K562 (cell line): ENCODE data around the gene ZDHHC3. TPM values are rescaled to one million over a fixed set of nuclear protein-coding genes. Genes with fewer than 3 reads are reported as not detected.
A peak's percentile ranks its signal among the peaks of the same experiment; 100 is the strongest.

Experiments
- BRCA1 ChIP-seq, 2 experiments: fragments of 450-650 bp in 1 of 2; sonication (generic) in 1 of 2; formaldehyde crosslinking in 1 of 2; IDR thresholded peaks; 2 replicates each; pipeline versions ENCODE4 v1.5.0 to v1.6.1; 2017 to 2020; ENCODE audit warnings: mild to moderate bottlenecking in 1 of 2, missing genetic modification reagents in 1 of 2
- CBX2 ChIP-seq: fragments of 200-600 bp; sonication (generic); IDR thresholded peaks from one replicate; pipeline ENCODE4 v1.6.1; 2012; ENCODE audit warnings: mild to moderate bottlenecking, low read length, inconsistent platforms; ENCODE audit not compliant: insufficient read depth, poor library complexity, severe bottlenecking
- CREB3 ChIP-seq: fragments of 450-650 bp; conservative IDR thresholded peaks from 2 replicates; pipeline ENCODE4 v1.6.1; 2016; ENCODE audit warnings: missing genetic modification characterization, low read depth, mild to moderate bottlenecking, missing compliant biosample characterization, moderate library complexity
- KDM2B ChIP-seq: fragments of 250-450 bp; sonication (Bioruptor Pico); IDR thresholded peaks from 2 replicates; pipeline ENCODE4 v1.8.0; 2021; ENCODE audit warnings: mild to moderate bottlenecking, moderate library complexity
- MCM3 ChIP-seq: fragments of 450-650 bp; IDR thresholded peaks from 2 replicates; pipeline ENCODE4 v1.6.1; 2016
- NR4A1 ChIP-seq, 2 experiments: fragments of 250-450 bp in 1 of 2; fragments of 450-650 bp in 1 of 2; sonication (Bioruptor Pico) in 1 of 2; IDR thresholded peaks; 2 replicates each; pipeline versions ENCODE4 v1.4.0 to v1.6.1; 2016 to 2020; ENCODE audit warnings: mild to moderate bottlenecking in 2 of 2, missing compliant biosample characterization in 1 of 2, missing genetic modification characterization in 1 of 2, moderate library complexity in 1 of 2
- POLR2AphosphoS5 ChIP-seq: IDR thresholded peaks from 2 replicates; pipeline ENCODE4 v1.6.1; 2011; ENCODE audit warnings: mild to moderate bottlenecking, low read depth, low read length, moderate library complexity; ENCODE audit not compliant: control insufficient read depth, insufficient read depth
- STAT5A ChIP-seq: IDR thresholded peaks from 2 replicates; pipeline ENCODE4 v1.6.1; 2012; ENCODE audit warnings: low read length, inconsistent platforms, borderline replicate concordance
- TAL1 ChIP-seq: fragments of 450-650 bp; IDR thresholded peaks from 2 replicates; pipeline ENCODE4 v1.6.1; 2016; ENCODE audit warnings: mild to moderate bottlenecking
- TCF3 ChIP-seq: sonication (generic); formaldehyde crosslinking; IDR thresholded peaks from 2 replicates; pipeline ENCODE4 v1.4.0; 2020; ENCODE audit warnings: mild to moderate bottlenecking, missing genetic modification reagents
- TEAD4 ChIP-seq, 2 experiments: sonication (generic) in 1 of 2; formaldehyde crosslinking in 1 of 2; IDR thresholded peaks; 2 replicates each; pipeline versions ENCODE4 v1.6.1 to v1.8.0; 2012 to 2022; ENCODE audit warnings: borderline replicate concordance in 1 of 2, inconsistent platforms in 1 of 2, low read length in 1 of 2, mild to moderate bottlenecking in 1 of 2, missing genetic modification reagents in 1 of 2
- TRIM24 ChIP-seq, 2 experiments: fragments of 450-650 bp; IDR thresholded peaks; 2 replicates each; pipeline ENCODE4 v1.6.1; 2016
- ZFP36 ChIP-seq: fragments of 150-350 bp; IDR thresholded peaks from 2 replicates; pipeline ENCODE4 v1.6.1; 2018; ENCODE audit warnings: low read length, low read depth; ENCODE audit not compliant: partially characterized antibody
- ZNF184 ChIP-seq: sonication (generic); formaldehyde crosslinking; IDR thresholded peaks from 2 replicates; pipeline ENCODE4 v1.5.0; 2020; ENCODE audit warnings: missing genetic modification reagents
- ZNF76 ChIP-seq: fragments of 250-450 bp; sonication (Bioruptor Pico); IDR thresholded peaks from 2 replicates; pipeline ENCODE4 v1.4.0; 2020; ENCODE audit warnings: mild to moderate bottlenecking, moderate library complexity, borderline replicate concordance
- polyA plus RNA-seq, 8 experiments: library from polyadenylated mRNA; depleted of rRNA in 4 of 8; stranded (reverse) in 5 of 8; unstranded in 3 of 8; fragments of >200 nt; fragmentation: Nextera tagmentation in 2 of 8; fragmentation: Illumina TruSeq in 1 of 8; extraction: Ambion mirVana in 2 of 8; extraction: Trizol in 1 of 8; gene quantifications; 2 replicates each; pipeline versions ENCODE4 v1.2.1 to v1.2.3, GENCODE V29; 2011 to 2014; ENCODE audit warnings: inconsistent platforms in 1 of 8, missing spikeins in 1 of 8
- total RNA-seq, 7 experiments: library from RNA; depleted of rRNA in 6 of 7; stranded (reverse); fragments of >200 nt in 6 of 7; fragmentation: Illumina TruSeq in 2 of 7; extraction: Trizol in 2 of 7; gene quantifications; 2 replicates each; pipeline versions ENCODE4 v1.2.1 to v1.2.3, GENCODE V29; 2011 to 2021; ENCODE audit warnings: low replicate concordance in 1 of 7

Gene ZDHHC3
- total and polyA plus RNA-seq, 9 of the 15 experiments (the other 6 are each of a cell fraction or from before 2014, with no cell fraction given): 10.3 to 120 (median 67.2) TPM

- TF ChIP-seq ZNF184 (CRISPR knock-in tag) (no peak), ZNF76 (CRISPR knock-in tag) (no peak), KDM2B (CRISPR knock-in tag) (no peak), POLR2AphosphoS5 (0 out of 2 replicates have a peak, but pooled peaks have one; percentile 42), ZFP36 (no peak), STAT5A (no peak), TEAD4 (IDR thresholded peaks at IDR 0.05; ENCODE audit: low read length) (peak; percentile 69), TEAD4 (CRISPR knock-in tag; IDR thresholded peaks at IDR 0.05; ENCODE audit: borderline replicate concordance) (no peak), TCF3 (CRISPR knock-in tag) (peak; percentile 40), CBX2 (no peak), TAL1 (peak; percentile 70; the same call in 1 of the 2 replicates), BRCA1 (IDR thresholded peaks at IDR 0.05) (no peak), BRCA1 (CRISPR knock-in tag; IDR thresholded peaks at IDR 0.05) (no peak), TRIM24 (IDR thresholded peaks at IDR 0.05) (peak; percentile 49 to 50; a peak in 3 of 4 replicates), NR4A1 (CRISPR knock-in tag; IDR thresholded peaks at IDR 0.05) (no peak), NR4A1 (tag; IDR thresholded peaks at IDR 0.05) (no peak), MCM3 (no peak), CREB3 (tag) (no peak)
Observed at GRCh38 chr3:45023675-45024074, 47.7 kb upstream of the ZDHHC3 start (continued).
